ENCODE results near the gene NRCAM. TPM values are rescaled to one million over a fixed set of nuclear protein-coding genes. Genes with fewer than 3 reads are reported as not detected.
A peak's percentile ranks its signal among the peaks of the same experiment; 100 is the strongest.
"Not testable (repeated sequence)": the region's sequence is repeated elsewhere in the genome, so short reads cannot be mapped to it uniquely, and the experiment has no call there.

NRCAM gene
- polyA plus RNA-seq, 12 donors, result 14.1 to 60.4 (median 35.1) TPM; not detected in 1

DNA sequence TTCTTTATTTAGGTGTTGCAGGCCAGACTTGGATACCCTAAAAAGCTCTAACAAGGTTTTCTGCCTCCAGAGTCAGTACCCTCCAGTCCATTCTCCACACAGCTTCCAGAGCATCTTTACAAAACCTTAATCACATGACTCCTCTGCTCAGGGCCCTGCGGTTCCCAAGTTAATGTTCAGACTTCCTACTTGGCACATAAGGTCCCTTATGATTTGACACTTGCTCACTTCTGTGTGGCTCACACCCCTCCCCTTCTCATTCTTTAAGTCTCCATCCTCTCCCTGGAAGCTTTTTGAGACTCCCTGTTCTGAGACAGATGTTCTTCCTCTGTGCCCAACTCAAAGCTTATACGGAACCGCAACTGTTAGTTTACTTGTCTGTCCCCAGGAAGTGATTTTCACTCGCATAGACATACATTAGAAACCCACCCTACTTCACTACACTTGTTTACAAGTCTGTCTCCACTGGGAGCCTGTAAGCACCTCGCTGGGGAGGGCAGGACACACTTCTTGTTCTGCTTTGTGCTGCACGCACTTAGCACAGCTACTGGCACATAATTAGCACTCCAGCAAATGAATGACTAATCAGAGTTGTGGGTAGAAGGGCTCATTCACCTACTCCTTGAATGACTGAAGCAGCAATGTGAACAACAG, 171.8 kb downstream of the NRCAM start:
- no peak for DNase-seq

DNA sequence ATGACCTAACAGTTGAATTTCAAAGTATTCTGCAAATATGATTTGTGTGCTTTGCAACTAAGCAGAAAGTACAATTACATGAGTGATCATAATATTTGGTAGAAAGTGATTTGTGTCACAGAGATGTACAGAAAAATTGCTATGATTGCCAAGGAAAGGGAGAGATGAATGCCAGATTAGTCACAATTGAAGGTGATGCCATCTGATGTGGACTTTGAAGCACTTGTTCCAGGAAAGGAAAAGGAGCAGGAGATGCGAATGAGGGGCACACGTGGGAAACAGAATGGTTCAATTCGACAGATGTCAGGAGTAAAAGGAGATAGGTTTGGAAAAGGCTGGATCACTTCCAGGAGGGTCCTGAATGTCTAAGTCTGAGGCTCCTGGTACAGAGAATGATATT, 173.0 kb downstream of the NRCAM start:
- no peak for DNase-seq

GRCh38 chr7:108282427-108282996, 173.7 kb downstream of the NRCAM start:
- no peak for DNase-seq

DNA sequence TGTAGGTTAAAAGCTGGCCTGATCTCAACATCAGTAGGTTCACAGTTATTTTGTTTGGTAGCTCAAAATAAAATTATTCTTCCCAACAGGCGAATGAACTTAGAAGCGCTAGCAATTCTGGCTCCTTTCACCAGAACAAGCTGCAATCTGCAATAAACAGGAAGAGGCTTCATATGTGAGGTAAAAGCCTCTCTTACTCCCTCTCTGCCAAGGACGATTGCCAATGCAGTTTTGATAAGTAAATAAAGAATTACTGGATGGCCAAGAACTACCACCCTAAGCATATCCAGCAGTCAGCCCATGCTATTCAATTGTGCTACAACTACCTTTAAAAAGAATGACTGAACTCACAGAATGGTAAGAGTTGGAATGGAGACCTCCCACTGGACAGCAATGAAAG, 176.1 kb downstream of the NRCAM start:
- DNase-seq, result no peak

DNA sequence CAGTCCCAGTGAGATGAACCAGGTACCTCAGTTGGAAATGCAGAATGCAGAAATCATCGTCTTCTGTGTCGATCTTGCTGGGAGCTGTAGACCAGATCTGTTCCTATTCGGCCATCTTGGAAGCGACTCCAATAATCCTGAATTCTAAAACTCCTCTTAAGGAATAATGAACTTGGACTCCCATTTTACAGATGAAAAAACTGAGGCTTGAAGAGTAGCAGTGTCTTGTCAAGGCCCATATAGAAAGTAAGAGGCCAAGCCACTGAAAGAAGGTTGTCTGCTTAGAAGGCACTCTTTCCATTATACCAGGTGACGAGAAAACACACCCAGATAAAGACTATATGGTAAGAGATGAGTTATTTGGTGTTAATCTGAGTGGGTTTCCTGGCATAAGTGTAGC, 177.5 kb downstream of the NRCAM start:
- no peak for DNase-seq

- DNase-seq, result no peak
These were observed 178.0 kb downstream of the NRCAM start for GRCh38 chr7:108278281-108278680.

- not testable (repeated sequence) for DNase-seq
These were observed 181.8 kb downstream of the NRCAM start for GRCh38 chr7:108274447-108274846.

DNA sequence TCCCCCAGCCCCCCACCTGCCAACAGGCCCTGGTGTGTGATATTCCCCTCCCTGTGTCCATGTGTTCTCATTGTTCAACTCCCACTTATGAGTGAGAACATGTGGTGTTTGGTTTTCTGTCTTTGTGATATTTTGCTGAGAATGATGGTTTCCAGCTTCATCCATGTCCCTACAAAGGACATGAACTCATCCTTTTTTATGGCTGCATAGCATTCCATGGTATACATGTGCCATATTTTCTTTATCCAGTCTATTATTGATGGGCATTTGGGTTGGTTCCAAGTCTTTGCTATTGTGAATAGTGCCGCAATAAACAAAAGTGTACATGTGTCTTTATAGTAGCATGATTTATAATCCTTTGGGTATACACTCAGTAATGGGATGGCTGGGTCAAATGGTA, 183.3 kb downstream of the NRCAM start:
- DNase-seq, result not testable (repeated sequence)

- no peak for DNase-seq
These were observed 185.7 kb downstream of the NRCAM start for GRCh38 chr7:108270385-108271015.

GRCh38 chr7:108268200-108268820, 187.9 kb downstream of the NRCAM start:
- DNase-seq, result no peak

GRCh38 chr7:108267615-108268014, 188.6 kb downstream of the NRCAM start:
- DNase-seq, result no peak

DNA sequence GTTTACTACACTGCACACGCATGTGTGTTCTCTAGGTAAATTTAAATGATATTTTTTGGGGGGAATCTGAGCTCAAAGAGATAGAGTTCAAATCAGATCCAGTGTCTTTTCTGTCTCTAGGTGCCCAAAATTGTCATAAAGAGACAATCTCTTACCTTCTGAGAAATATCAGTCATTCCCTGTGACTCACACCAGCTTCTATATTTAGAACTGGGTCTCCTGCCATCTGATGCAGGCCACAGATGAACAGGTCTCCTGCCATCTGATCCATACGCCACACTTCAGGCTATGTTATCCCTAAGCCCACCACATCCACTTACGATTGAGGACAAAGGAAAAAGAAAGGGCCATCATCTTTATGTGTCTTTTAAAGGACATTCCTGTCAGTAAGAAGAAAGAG, 189.7 kb downstream of the NRCAM start:
- DNase-seq, result no peak

DNA sequence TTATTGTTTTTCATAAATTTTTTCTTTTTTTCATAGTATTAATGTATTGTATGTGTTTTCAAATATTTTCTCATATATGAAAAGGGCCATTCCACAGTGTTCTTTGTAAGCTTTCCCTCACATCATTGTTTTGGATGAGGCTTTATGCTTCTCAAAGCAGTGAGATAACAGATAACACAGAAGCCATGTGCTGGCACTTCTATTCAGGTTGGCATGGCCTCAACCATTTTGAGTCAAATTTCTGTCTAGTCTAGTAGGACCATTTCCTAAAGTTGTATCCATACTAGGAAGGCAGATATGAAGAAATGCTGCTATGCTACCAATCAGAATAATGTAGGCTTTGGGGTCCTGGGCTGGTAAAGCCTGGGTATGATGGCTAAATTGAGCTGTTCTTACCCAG, 190.2 kb downstream of the NRCAM start:
- no peak for DNase-seq

- no peak for DNase-seq
These were observed 191.2 kb downstream of the NRCAM start for GRCh38 chr7:108265007-108265406.

DNA sequence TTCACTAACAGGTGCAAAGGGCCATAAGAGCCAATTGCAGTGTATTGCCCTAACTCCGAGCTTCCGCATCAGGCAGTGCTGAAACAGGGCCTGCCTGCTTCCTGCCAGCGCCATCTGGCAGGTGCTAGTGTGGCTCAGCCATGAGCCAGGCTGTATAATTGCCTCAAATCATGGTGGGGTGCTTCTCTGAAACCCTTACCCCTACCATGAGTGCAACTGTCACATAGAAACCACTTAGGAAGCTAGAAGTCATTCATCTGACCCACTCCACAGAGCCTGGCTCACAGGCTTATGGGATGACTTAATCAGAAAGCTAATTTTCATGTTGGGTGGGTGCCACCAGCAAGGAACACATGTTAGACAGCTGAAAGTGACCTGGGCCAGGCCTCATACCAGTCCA, 192.8 kb downstream of the NRCAM start:
- DNase-seq, result peak; percentile 31

- DNase-seq, result no peak
These were observed 194.5 kb downstream of the NRCAM start for GRCh38 chr7:108261560-108262255.

DNA sequence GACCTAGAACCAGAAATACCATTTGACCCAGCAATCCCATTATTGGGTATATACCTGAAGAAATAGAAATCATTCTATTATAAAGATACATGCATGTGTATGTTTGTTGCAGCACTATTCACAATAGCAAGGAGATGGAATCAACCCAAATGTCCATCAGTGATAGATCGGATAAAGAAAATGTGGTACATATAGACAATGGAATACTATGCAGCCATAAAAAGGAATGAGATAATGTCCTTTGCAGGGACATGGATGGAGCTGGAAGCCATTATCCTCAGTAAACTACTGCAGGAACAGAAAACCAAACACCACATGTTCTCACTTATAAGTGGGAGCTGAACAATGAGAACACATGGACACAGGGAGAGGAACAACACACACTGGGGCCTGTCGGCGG, 196.8 kb downstream of the NRCAM start:
- not testable (repeated sequence) for DNase-seq

DNA sequence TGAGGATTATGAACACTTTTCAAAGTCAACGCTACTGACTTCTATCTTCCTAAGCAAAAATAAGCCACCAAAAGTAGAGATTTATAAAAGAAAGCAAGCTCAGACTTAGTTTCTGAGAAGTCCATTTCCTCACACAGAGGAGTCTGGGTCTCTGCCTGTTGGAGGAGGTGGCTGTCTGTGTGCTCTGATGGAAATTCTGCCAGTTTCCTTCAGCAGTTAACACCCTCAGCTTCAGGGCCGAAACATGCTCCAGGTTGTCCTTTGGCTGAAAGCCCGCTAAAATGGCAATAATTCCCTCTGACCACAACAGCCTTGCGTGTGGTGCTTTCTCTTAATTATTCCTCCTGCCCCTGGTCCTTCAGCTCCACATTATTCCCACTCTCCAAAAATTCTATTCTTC, 198.3 kb downstream of the NRCAM start:
- DNase-seq, result no peak

GRCh38 chr7:108254259-108254658, 202.0 kb downstream of the NRCAM start:
- DNase-seq, result no peak

GRCh38 chr7:108253275-108254044, 202.8 kb downstream of the NRCAM start:
- DNase-seq, result no peak

DNA sequence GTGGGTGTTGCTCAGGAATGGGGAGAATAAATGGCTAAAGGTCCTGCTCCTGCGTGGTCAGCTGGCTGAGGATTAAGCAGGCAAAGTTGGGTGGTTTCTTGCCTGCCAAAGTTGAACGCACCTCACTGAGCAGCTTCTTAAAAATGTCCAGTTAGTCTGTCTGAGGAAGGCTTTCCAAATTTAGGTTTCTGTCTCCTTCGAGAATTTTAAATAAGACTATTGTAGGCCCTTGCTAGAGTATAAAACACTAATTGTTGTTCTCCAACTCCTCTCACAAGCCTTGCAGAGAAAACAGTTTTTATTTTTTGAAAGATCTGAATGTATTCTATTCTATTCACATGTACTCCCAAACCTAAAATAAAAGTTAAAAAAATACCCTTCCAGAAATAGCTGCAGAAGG, 204.1 kb downstream of the NRCAM start:
- no peak for DNase-seq

GRCh38 chr7:108251700-108252099, 204.5 kb downstream of the NRCAM start:
- no peak for DNase-seq
